Neuron (in vitro differentiated cells): ENCODE measurements around the gene SLC5A2.

Source experiments
- H2AFZ ChIP-seq: one replicate; pipeline ENCODE4 v1.6.1; 2013; ENCODE audit warnings: low read depth, mild to moderate bottlenecking, inconsistent platforms, low read length, moderate library complexity
- H3K27me3 ChIP-seq: one replicate; pipeline ENCODE4 v1.6.1; 2013; ENCODE audit warnings: low read length; ENCODE audit not compliant: insufficient read depth
- H3K36me3 ChIP-seq: one replicate; pipeline ENCODE4 v1.6.1; 2013; ENCODE audit warnings: low read length; ENCODE audit not compliant: insufficient read depth
- H3K4me1 ChIP-seq: one replicate; pipeline ENCODE4 v1.6.1; 2013; ENCODE audit warnings: low read length; ENCODE audit not compliant: insufficient read depth
- H3K4me3 ChIP-seq: 2 replicates; pipeline ENCODE4 v1.5.1; 2013; ENCODE audit warnings: mild to moderate bottlenecking, low read length, moderate library complexity
- H3K9me3 ChIP-seq: one replicate; pipeline ENCODE4 v1.6.1; 2013; ENCODE audit warnings: low read length

The SLC5A2 gene

DNA sequence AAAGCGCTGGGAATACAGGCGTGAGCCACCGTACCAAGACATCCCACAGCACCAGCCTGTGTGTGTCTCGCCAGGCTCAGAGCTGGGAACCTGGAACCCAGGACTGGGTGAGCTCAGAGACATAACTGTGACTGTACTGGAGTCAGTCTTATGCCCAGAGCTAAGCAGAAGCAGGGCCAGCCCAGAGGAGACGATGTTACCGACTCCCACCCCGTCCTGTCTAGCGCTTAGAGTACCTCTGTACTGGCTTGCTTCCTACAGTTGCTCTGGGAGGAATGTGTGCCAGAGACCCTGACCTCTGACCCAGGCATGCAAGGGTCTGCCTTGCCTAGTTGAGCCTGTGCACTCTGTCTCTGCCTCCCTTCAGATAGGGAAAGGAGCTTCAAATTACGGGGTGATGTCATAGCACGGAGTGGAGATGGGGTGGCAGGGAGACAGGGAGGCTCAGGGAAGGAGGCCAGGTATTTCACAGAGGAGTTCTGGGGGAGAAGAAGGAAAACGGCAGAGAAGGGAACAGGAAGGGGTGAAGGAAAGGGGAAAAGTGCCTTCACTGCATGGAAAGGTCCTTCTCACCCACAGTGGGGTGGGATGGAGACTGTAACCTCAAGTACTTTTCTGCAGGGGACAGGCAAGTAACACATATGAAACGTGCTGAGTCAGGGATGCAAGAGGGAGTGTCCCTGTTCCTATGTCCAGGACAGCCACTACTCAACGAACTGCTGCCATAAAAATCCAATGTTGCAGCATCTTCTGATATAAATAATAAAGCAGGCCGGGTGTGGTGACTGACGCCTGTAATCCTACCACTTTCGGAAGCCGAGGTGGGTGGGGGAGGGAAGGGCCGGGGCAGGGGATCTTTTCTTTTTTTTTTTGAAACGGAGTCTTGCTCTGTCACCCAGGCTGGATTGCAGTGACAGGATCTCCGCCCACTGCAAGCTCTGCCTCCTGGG lies 29.4 kb upstream of the SLC5A2 start:
- peaks cover 26% of the 10 kb centered on the region for H3K4me1 ChIP-seq
- peaks cover 7% of the 10 kb centered on the region for H3K36me3 ChIP-seq
- no peaks in the 10 kb centered on the region for H3K27me3 ChIP-seq
- no peak overlapping the region for H3K4me3 ChIP-seq
- no peaks in the 10 kb centered on the region for H3K9me3 ChIP-seq
- H2AFZ ChIP-seq = no peak overlapping the region

DNA sequence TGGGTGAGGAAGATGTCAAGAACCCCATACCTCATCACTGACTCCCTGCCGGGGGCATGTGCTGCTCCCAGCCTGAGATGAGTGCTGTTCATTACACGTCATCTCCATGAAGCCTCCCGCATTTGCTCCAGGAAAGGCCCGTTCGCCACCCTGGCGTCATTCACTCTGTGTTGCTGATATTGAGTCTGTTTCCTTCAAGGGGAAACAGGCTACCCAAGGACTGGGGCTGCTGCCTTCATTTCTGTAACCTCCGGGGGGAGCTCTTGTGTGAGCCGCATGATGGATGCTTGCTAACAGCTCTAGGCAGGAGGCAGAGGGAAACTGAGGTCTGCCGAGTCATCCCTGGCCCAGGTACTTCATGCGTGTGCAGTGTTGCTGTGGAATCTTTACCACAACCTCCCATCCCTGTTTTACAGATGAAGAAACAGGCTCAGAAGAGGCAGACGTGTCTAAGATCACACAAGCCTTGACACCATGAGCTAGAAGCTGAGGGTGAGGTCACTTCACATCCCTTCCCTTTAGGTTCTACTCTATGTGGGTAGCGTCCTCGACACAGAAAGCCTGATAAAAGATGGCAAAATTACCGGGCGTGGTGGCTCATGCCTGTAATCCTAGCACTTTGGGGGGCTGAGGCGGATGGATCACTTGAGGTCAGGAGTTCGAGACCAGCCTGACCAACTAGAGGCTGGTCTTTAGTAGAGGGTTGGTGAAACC lies 27.2 kb upstream of the SLC5A2 start:
- no peak overlapping the region for H3K4me3 ChIP-seq
- no peaks in the 10 kb centered on the region for H3K9me3 ChIP-seq
- H2AFZ ChIP-seq = no peak overlapping the region
- peaks cover 7% of the 10 kb centered on the region for H3K36me3 ChIP-seq
- H3K27me3 ChIP-seq = no peaks in the 10 kb centered on the region
- peaks cover 32% of the 10 kb centered on the region for H3K4me1 ChIP-seq

DNA sequence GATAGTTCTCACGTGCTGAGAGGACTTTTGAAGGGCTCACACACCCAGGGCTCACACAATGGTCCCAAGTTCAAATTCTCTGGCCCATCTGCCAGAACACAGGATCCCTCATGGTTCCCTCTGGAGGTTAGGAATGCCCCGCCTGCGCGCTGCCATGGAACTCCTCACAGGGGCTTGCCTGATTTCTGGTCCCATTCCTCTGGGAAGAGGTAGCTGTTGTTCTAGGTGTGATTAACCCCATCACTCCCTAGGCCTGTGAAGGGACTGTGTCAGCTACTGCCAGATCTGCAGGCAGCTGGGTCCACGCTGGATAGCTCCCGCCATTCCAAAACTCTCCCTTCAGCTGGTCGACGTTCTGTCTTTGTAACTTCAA lies 25.9 kb upstream of the SLC5A2 start:
- Histone ChIP-seq H3K4me1 (peaks cover 34% of the 10 kb centered on the region), H2AFZ (no peak overlapping the region), H3K9me3 (no peaks in the 10 kb centered on the region), H3K27me3 (no peaks in the 10 kb centered on the region), H3K4me3 (no peak overlapping the region), H3K36me3 (peaks cover 12% of the 10 kb centered on the region)

DNA sequence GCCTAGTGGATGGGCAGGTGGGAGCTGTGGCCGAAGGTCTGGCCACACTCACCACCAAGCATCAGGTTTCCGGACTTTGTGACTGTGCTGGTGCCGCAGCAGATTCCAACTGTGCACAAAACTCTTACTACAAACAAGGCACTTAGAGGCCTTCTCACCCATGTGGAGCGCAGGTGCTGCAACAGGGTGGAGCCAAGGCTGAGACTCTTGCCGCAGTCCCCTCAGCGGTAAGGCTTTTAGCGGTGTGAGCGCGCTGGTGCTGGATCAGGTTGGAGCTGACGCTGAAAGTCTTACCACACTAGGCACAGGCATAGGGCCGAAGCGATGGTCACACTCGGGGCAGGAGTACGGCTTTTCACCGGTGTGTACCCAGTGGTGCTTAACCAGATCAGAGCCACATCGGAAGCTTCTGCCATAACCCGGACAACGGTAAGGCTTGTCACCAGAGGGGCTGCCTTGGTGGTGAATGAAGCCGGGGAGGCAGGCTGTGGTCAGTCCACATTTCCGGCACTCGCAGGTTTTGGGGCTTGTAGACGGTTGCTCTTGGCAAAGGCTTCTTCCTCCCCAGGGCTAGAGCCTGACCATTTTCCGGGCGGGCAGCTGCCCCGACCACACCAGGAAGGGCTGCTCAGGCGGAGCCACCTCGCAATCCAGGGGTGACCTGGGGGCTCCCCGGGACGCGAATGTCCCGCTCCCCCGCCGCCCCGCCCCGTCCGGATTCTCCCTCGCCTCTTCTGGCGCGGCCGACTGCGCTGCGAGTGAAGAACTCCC lies 24.7 kb upstream of the SLC5A2 start:
- peaks cover 25% of the 10 kb centered on the region for H3K4me1 ChIP-seq
- no peaks in the 10 kb centered on the region for H3K27me3 ChIP-seq
- H3K36me3 ChIP-seq = peaks cover 22% of the 10 kb centered on the region
- no peaks in the 10 kb centered on the region for H3K9me3 ChIP-seq
- H3K4me3 ChIP-seq = peak overlapping the region; percentile 70
- peak overlapping the region; percentile 72 for H2AFZ ChIP-seq

GRCh38 chr16:31458844-31459686 lies 23.9 kb upstream of the SLC5A2 start, which contains the start of gene ARMC5:
Gene ARMC5, plus strand, starts transcription at chr16:31459501. Its CDS starts 24 bp downstream, at chr16:31459525.
- Histone ChIP-seq H3K27me3 (no peaks in the 10 kb centered on the region), H3K4me3 (peak within 1 kb of the TSS; percentile 70), H3K36me3 (peaks cover 22% of the 10 kb centered on the region), H3K4me1 (peaks cover 19% of the 10 kb centered on the region), H3K9me3 (no peaks in the 10 kb centered on the region), H2AFZ (peak within 1 kb of the TSS; percentile 72)

GRCh38 chr16:31459687-31460581 lies 23.0 kb upstream of the SLC5A2 start:
- H3K9me3 ChIP-seq = no peaks in the 10 kb centered on the region
- H2AFZ ChIP-seq = peak overlapping the region; percentile 72
- H3K4me3 ChIP-seq = peak overlapping the region; percentile 70
- peaks cover 19% of the 10 kb centered on the region for H3K4me1 ChIP-seq
- H3K36me3 ChIP-seq = peaks cover 30% of the 10 kb centered on the region
- no peaks in the 10 kb centered on the region for H3K27me3 ChIP-seq

DNA sequence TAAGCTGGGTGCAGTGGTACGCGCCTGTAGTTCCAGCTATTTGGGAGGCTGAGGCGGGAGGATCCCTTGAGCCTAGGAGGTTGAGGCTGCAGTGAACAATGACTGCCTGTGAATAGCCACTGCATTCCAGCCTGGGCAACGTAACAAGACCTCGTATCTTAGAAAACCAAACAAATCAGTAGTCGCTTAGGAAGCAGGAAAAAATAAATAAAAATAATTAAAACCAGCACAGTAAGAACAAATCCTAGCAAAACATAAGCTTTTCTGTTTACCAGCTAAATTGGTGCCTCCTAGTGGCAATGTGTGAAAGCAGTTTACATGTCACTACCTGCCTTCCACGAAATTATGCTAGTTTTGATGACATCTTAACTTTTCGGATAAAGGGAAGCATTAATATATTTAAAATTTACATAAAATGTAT lies 22.3 kb upstream of the SLC5A2 start:
- Histone ChIP-seq H3K9me3 (no peaks in the 10 kb centered on the region), H3K4me1 (peaks cover 19% of the 10 kb centered on the region), H2AFZ (no peak overlapping the region), H3K4me3 (peak overlapping the region; percentile 65), H3K36me3 (peaks cover 34% of the 10 kb centered on the region), H3K27me3 (no peaks in the 10 kb centered on the region)

- H2AFZ ChIP-seq = no peak overlapping the region
- H3K36me3 ChIP-seq = peaks cover 42% of the 10 kb centered on the region
- no peaks in the 10 kb centered on the region for H3K9me3 ChIP-seq
- no peaks in the 10 kb centered on the region for H3K27me3 ChIP-seq
- H3K4me1 ChIP-seq = peaks cover 19% of the 10 kb centered on the region
- H3K4me3 ChIP-seq = no peak overlapping the region
Observed at GRCh38 chr16:31461201-31461920, 21.6 kb upstream of the SLC5A2 start.

DNA sequence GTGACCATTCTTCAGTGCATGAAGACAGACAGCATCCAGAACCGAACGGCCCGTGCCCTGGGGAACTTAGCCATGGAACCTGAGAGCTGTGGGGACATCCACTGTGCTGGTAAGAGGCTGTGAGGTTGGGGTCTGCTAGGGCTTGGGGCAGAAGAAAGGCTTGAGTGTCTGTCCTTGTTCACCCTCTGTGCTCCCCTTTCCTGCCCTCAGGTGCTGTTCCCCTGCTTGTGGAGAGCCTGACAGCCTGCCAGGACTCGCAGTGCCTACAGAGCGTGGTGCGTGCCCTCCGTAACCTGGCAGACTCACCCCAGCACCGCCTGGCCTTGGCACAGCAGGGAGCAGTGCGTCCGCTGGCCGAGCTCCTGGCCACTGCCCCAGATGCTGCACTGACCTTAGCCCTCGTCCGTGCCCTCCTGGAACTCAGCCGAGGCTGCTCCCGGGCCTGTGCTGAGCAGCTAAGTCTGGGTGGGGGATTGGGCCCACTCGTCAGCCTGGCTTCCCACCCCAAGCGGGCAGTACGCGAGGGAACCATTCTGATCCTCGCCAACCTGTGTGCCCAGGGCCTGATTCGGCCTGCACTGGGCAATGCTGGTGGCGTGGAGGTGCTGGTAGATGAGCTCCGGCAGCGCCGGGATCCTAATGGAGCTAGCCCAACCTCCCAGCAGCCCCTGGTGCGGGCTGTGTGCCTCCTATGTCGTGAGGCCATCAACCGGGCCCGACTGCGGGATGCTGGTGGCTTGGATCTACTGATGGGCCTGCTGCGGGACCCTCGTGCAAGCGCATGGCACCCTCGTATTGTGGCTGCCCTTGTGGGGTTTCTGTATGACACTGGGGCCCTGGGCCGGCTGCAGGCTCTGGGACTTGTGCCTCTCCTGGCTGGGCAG lies 20.8 kb upstream of the SLC5A2 start:
- no peaks in the 10 kb centered on the region for H3K9me3 ChIP-seq
- peaks cover 43% of the 10 kb centered on the region for H3K36me3 ChIP-seq
- peaks cover 19% of the 10 kb centered on the region for H3K4me1 ChIP-seq
- no peak overlapping the region for H2AFZ ChIP-seq
- no peak overlapping the region for H3K4me3 ChIP-seq
- no peaks in the 10 kb centered on the region for H3K27me3 ChIP-seq

DNA sequence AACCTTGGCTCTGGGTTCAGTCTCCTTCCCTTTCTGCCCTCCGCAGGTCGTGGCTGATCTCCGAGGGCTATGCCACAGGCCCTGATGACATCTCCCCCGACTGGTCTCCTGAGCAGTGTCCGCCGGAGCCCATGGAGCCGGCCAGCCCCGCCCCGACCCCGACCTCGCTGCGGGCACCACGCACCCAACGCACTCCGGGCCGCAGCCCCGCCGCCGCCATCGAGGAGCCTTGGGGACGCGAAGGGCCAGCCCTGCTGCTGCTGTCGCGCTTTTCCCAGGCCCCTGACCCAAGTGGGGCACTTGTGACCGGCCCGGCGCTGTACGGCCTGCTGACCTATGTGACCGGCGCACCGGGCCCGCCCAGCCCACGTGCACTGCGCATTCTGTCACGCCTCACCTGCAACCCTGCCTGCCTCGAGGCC lies 18.6 kb upstream of the SLC5A2 start:
- no peak overlapping the region for H2AFZ ChIP-seq
- H3K36me3 ChIP-seq = peaks cover 44% of the 10 kb centered on the region
- no peaks in the 10 kb centered on the region for H3K9me3 ChIP-seq
- H3K4me1 ChIP-seq = peaks cover 7% of the 10 kb centered on the region
- no peak overlapping the region for H3K4me3 ChIP-seq
- H3K27me3 ChIP-seq = no peaks in the 10 kb centered on the region
